ENCODE results near the gene LAMA2.
"Not testable (repeated sequence)": the region's sequence is repeated elsewhere in the genome, so short reads cannot be mapped to it uniquely, and the experiment has no call there.

LAMA2 gene

GRCh38 chr6:129050086-129050485 lies 167.1 kb downstream of the LAMA2 start:
- TF ChIP-seq, protein P1, sequence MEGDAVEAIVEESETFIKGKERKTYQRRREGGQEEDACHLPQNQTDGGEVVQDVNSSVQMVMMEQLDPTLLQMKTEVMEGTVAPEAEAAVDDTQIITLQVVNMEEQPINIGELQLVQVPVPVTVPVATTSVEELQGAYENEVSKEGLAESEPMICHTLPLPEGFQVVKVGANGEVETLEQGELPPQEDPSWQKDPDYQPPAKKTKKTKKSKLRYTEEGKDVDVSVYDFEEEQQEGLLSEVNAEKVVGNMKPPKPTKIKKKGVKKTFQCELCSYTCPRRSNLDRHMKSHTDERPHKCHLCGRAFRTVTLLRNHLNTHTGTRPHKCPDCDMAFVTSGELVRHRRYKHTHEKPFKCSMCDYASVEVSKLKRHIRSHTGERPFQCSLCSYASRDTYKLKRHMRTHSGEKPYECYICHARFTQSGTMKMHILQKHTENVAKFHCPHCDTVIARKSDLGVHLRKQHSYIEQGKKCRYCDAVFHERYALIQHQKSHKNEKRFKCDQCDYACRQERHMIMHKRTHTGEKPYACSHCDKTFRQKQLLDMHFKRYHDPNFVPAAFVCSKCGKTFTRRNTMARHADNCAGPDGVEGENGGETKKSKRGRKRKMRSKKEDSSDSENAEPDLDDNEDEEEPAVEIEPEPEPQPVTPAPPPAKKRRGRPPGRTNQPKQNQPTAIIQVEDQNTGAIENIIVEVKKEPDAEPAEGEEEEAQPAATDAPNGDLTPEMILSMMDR (IDR thresholded peaks at IDR 0.05; ENCODE audit: low read length, missing control alignments) = no peak
- DNase-seq (ENCODE audit: low read depth) = no peak
- no peak overlapping the region for H3K4me3 ChIP-seq (replicated peaks; ENCODE audit: low read depth, low read length)

GRCh38 chr6:129053143-129053542 lies 170.2 kb downstream of the LAMA2 start:
- DNase-seq (ENCODE audit: low read depth); H3K4me3 ChIP-seq (replicated peaks; ENCODE audit: low read depth, low read length): not testable (repeated sequence)

DNA sequence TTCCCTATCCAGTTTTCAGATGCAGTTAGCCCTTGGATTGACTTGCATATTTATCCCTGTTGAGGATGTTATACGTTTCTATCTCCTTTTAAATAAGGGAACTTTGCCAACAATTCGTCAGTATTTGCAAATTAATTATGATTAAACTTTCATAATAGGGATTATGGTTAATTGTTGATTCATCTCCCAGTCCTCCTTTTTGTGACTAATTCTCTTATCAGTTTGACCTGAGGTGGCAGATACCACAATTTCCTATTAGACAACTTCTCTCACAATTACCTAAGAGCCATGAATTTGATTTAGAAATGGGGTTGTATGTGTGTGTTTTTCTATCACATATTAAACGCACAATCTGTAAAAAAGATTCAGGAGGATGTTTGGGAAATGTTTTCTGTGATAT lies 172.9 kb downstream of the LAMA2 start:
- no peak for DNase-seq (ENCODE audit: low read depth)
- TF ChIP-seq, protein P1 (IDR thresholded peaks at IDR 0.05; ENCODE audit: low read length, missing control alignments) = no peak
- H3K4me3 ChIP-seq (replicated peaks; ENCODE audit: low read depth, low read length) = no peak overlapping the region

DNA sequence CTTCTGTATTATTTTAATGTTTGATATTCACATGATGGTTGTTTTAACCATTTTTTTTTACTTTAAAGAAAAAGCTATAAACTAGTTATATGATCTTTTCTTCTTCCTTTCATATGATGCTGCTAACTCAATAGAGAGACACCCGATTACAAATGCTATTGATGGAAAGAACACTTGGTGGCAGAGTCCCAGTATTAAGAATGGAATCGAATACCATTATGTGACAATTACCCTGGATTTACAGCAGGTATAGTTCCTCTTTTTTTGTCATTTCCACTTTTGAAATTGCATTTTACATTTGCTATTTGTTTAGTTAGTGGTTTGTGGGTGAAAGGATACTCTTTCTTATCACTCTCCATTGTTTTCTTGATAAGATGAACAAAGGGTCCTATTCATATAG lies 176.7 kb downstream of the LAMA2 start:
- H3K4me3 ChIP-seq (replicated peaks; ENCODE audit: low read depth, low read length) = no peak overlapping the region
- TF ChIP-seq, protein P1 (IDR thresholded peaks at IDR 0.05; ENCODE audit: low read length, missing control alignments) = no peak
- no peak for DNase-seq (ENCODE audit: low read depth)

- no peak overlapping the region for H3K4me3 ChIP-seq (replicated peaks; ENCODE audit: low read depth, low read length)
- no peak for DNase-seq (ENCODE audit: low read depth)
- TF ChIP-seq, protein P1 (IDR thresholded peaks at IDR 0.05; ENCODE audit: low read length, missing control alignments) = no peak
Observed at GRCh38 chr6:129069006-129069405, 186.1 kb downstream of the LAMA2 start.

DNA sequence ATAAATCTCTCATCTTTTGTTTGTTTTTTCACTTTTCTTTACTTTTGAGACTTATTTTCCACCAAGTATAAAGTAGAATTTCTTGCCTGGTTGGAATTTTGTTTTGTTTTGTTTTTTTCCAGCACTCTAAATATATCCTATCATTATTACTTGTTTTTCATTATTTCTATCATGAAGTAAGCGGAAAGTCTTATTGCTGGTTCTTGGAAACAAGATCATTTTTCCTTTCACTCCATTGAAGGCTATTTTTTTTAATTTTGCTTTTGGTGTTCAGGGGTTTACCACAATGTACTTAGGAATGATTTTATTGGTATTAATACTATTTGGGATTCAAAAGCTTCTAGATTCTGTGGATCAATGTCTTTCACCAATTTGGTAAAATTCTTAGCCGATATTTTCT lies 190.1 kb downstream of the LAMA2 start:
- no peak overlapping the region for H3K4me3 ChIP-seq (replicated peaks; ENCODE audit: low read depth, low read length)
- TF ChIP-seq, protein P1 (IDR thresholded peaks at IDR 0.05; ENCODE audit: low read length, missing control alignments) = no peak
- no peak for DNase-seq (ENCODE audit: low read depth)

DNA sequence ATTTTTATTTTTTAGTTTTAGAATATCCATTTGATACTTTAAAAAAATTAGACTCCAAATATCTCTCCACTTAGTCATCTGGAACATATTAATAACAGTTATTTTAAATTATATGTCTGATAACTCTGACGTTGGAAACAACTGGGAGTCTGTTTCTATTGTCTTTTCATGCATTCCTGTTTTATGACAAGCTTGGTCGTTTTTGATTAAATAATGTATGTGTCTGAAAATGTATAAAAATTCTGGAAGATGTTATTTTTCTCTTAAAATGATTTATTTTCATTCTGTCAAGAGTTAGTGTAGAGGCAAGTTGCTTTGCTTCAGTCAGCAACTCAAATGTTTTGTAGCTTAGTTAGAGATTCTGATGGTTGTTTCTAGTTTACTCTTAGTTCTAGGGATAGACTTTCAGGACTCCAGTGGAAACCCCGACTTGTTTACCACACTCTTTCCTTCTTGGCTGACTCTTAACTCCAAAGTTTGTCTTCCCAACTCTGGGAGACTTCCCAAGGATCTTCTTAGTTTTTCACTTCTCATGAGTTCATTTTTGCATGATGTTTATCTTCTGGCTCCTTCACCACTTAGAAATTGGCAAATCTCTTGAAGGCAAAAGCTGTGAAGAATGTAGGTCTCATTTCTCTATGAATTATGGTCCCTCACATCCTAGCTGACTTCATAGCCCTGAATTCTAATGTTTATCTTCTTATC lies 190.9 kb downstream of the LAMA2 start:
- TF ChIP-seq, protein P1 (IDR thresholded peaks at IDR 0.05; ENCODE audit: low read length, missing control alignments) = no peak
- peak; percentile 76 for DNase-seq (ENCODE audit: low read depth)
- no peak overlapping the region for H3K4me3 ChIP-seq (replicated peaks; ENCODE audit: low read depth, low read length)

Data from fibroblast of pulmonary artery (primary cell).